ENCODE measurements around the gene BACH2. TPM values are rescaled to one million over a fixed set of nuclear protein-coding genes. Genes with fewer than 3 reads are reported as not detected.

The BACH2 gene
- total and polyA plus RNA-seq, 7 donors, result under 0.01 to 5.6 (median 1.4) TPM

DNA sequence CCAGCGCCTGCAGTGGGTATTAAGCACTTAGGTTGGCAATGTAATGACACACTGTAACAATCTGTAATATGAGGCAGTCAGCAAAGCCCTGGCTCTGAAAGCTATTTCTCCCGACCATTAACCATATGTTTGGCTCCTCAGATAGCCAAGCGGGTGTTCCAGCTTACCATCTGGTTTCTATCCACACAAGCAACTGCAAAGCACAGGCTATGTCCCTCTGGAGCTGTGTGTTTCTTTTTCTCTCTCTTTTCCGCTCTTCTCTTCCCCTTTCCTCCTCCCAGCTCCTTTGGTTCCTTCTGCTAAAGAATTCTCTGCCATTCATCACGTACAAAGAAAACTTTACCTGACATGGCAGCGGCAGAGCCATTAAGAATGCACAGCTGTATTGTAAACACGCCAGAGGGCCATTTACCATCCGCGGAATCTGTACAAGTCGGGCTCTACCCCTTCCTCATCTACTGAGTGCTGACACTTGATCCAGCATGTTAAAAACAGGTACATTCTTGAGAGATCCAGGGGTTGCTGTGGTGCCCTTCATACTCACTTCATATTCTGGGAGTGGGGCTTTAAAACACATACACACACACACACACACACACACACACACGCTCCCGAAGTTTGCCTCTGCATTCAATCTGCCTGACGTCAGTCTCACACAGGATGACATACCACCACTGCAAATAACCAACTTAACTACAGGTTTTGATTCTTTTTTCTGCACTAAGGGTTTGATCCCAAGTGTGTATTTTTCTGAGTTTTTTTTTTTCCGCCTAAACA, 77.2 kb downstream of the BACH2 start:
- Histone ChIP-seq H3K27me3 (no peaks in the 10 kb centered on the region), H3K36me3 (no peaks in the 10 kb centered on the region), H3K9me3 (peaks cover 0 to 8% (median 0%) of the 10 kb centered on the region in 4 donors), H3K4me3 (peak overlapping the region; percentile 3 to 43 (median 34)), H3K4me1 (peaks cover 0 to 33% (median 21%) of the 10 kb centered on the region in 4 donors), H3K27ac (peak overlapping the region; percentile 84 to 90 (median 87))
- WGBS, 2 donors, result 29 to 54% methylated on average over 14 of the region's 14 CpGs
- TF ChIP-seq POLR2AphosphoS5 (IDR thresholded peaks at IDR 0.05) (peak; percentile 82 to 92 (median 90)), POLR2A (IDR thresholded peaks at IDR 0.05) (peak in 1 of 2 donors; percentile 1), EP300 (IDR thresholded peaks at IDR 0.05) (peak in 3 of 4 donors; percentile 68 to 80 (median 73))
- TF ChIP-seq, protein P1, sequence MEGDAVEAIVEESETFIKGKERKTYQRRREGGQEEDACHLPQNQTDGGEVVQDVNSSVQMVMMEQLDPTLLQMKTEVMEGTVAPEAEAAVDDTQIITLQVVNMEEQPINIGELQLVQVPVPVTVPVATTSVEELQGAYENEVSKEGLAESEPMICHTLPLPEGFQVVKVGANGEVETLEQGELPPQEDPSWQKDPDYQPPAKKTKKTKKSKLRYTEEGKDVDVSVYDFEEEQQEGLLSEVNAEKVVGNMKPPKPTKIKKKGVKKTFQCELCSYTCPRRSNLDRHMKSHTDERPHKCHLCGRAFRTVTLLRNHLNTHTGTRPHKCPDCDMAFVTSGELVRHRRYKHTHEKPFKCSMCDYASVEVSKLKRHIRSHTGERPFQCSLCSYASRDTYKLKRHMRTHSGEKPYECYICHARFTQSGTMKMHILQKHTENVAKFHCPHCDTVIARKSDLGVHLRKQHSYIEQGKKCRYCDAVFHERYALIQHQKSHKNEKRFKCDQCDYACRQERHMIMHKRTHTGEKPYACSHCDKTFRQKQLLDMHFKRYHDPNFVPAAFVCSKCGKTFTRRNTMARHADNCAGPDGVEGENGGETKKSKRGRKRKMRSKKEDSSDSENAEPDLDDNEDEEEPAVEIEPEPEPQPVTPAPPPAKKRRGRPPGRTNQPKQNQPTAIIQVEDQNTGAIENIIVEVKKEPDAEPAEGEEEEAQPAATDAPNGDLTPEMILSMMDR (IDR thresholded peaks at IDR 0.05), result no peak
- intact Hi-C loops (cut with DNase I), result loop anchor here (2.0 to 10.0 kb wide), 3 partner anchors 77 to 395 kb away; partner anchors contain the start of genes BACH2 and CASP8AP2
- peak; percentile 87 for DNase-seq

DNA sequence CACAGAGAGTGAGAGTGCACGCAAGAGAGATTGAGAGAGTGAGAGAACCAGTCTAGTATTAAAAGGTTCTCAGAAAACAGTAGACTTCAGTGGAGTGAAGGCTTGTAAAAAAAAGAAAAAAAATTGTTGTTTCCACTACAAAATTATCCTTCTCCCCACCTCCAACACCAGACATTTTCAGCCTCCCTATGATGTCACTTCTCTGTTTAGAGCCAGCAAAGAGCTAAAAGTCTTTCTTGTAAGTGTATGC, 77.8 kb downstream of the BACH2 start:
- WGBS, 2 donors, result 5 to 12% methylated on average over 1 of the region's 1 CpG
- TF ChIP-seq EP300 (IDR thresholded peaks at IDR 0.05), result no peak
- TF ChIP-seq POLR2AphosphoS5 (IDR thresholded peaks at IDR 0.05), result no peak
- TF ChIP-seq, protein P1 (IDR thresholded peaks at IDR 0.05), result no peak
- no peak for TF ChIP-seq POLR2A (IDR thresholded peaks at IDR 0.05)
- Histone ChIP-seq H3K4me3 (peak overlapping the region; percentile 3 to 43 (median 34)), H3K27ac (peak overlapping the region; percentile 84 to 90 (median 87)), H3K4me1 (peaks cover 0 to 33% (median 21%) of the 10 kb centered on the region in 4 donors), H3K27me3 (no peaks in the 10 kb centered on the region), H3K9me3 (peaks cover 0 to 8% (median 0%) of the 10 kb centered on the region in 4 donors), H3K36me3 (no peaks in the 10 kb centered on the region)
- DNase-seq, result no peak
- intact Hi-C loops (cut with DNase I), result loop anchor here (1.0 to 10.0 kb wide), 4 partner anchors 78 to 394 kb away; partner anchors contain the start of genes BACH2 and CASP8AP2

DNA sequence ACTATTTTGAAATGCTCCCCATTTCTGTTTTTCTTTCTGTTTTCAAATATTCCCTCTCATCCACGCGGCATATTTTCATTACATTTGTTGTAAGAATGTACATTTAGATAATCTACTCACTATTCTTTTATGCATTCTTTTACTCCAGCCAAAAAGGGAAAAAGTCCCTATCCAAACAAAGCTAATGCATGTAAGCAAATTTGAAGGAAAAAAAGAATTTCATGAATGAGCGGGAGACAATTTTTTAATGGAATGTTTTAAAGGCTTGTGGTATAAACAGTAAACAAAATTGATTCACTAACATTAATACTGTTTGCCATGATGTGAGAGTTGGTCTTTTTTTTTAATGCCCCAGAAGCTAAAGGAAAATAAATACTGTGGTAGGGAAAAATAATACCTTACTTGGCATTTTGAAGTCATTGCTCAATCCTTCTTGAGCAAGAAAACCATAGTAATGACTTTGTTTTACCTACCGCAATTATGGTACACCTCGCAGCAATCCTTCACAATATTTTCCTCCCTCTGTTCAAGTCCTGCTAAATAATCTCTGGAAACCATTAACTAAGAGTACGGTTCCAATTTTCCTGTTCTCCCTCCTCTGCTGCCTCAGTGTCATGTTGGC, 79.0 kb downstream of the BACH2 start:
- intact Hi-C loops (cut with DNase I), result loop anchor here (1.0 to 10.0 kb wide), 4 partner anchors 79 to 393 kb away; partner anchors contain the start of genes BACH2 and CASP8AP2
- no peaks in the 10 kb centered on the region for H3K9me3 ChIP-seq
- 42 to 57% methylated on average over 6 of the region's 6 CpGs for WGBS, 2 donors
- no peak for DNase-seq
- H3K27me3 ChIP-seq, result no peaks in the 10 kb centered on the region
- peaks cover 0 to 33% (median 21%) of the 10 kb centered on the region in 4 donors for H3K4me1 ChIP-seq
- H3K27ac ChIP-seq, result peak overlapping the region; percentile 84 to 90 (median 87)
- no peak for TF ChIP-seq EP300 (IDR thresholded peaks at IDR 0.05)
- TF ChIP-seq, protein P1 (IDR thresholded peaks at IDR 0.05), result no peak
- no peak for TF ChIP-seq POLR2AphosphoS5 (IDR thresholded peaks at IDR 0.05)
- no peak for TF ChIP-seq POLR2A (IDR thresholded peaks at IDR 0.05)
- H3K4me3 ChIP-seq, result peak overlapping the region in 3 of 4 donors; percentile 27 to 43 (median 42)
- H3K36me3 ChIP-seq, result no peaks in the 10 kb centered on the region

DNA sequence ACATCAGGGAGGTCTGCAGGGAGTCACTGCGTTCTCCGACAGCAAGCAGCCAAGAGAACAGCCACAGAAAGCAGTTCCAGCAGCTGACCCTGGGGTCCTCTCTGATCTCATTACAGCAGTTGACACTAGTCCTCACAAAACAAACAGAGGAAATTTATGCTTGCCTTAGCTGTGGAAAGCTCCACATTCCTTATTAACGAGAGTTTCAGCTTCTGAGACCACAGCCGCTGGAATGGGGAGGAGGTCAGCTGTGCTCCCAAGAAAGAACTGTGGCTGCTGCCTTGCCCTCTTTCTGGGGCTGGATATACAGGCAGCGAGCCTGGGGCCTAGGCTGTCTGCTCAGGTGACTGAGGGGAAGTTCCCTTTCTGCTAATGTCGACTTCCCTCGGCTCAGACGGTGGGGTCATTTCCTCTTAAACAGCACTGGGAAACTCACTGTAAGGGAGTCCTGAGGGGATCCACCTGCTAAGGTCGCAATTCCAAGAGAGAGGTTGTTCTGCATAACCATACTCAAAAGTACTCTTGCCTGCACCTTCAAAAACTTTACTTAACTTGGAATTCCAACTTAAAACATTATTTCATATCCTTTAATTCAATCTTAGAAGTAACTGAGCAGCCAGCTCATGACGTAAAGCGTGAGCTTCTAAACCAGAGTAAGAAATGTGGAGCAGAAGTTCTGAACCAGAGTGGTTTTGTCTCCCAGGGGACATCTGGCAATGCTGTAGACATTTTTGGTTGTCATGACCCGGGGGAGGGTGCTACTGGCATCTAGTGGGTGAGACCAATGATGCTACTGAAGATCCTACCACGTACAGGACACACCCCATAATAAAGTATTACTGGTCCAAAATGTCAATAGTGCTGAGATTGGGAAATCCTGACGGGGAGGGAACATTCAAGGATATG, 80.3 kb downstream of the BACH2 start:
- no peaks in the 10 kb centered on the region for H3K36me3 ChIP-seq
- H3K27ac ChIP-seq, result peak overlapping the region in 3 of 4 donors; percentile 7 to 90 (median 26)
- no peak overlapping the region for H3K4me3 ChIP-seq
- 45 to 75% methylated on average over 14 of the region's 14 CpGs for WGBS, 2 donors
- no peaks in the 10 kb centered on the region for H3K9me3 ChIP-seq
- DNase-seq, result no peak
- intact Hi-C loops (cut with DNase I), result loop anchor here (10.0 kb wide), 2 partner anchors 122 to 392 kb away; partner anchors contain the start of gene CASP8AP2
- H3K4me1 ChIP-seq, result peaks cover 0 to 33% (median 21%) of the 10 kb centered on the region in 4 donors
- no peaks in the 10 kb centered on the region for H3K27me3 ChIP-seq
- TF ChIP-seq POLR2A (IDR thresholded peaks at IDR 0.05) (no peak), POLR2AphosphoS5 (IDR thresholded peaks at IDR 0.05) (no peak), EP300 (IDR thresholded peaks at IDR 0.05) (no peak)
- TF ChIP-seq, protein P1 (IDR thresholded peaks at IDR 0.05), result no peak
